Skeletal muscle satellite cell (primary cell): ENCODE data around the gene FLT1.

Experiments used
- H3K27me3 ChIP-seq: 2 replicates; pipeline ENCODE4 v1.7.0; 2013; ENCODE audit warnings: low read length; ENCODE audit not compliant: control insufficient read depth, insufficient read depth
- H3K36me3 ChIP-seq: 2 replicates; pipeline ENCODE4 v1.7.0; 2013; ENCODE audit warnings: mild to moderate bottlenecking, control low read depth, low read length; ENCODE audit not compliant: insufficient read depth
- H3K4me1 ChIP-seq: 2 replicates; pipeline ENCODE4 v1.7.0; 2013; ENCODE audit warnings: low read length; ENCODE audit not compliant: control insufficient read depth, insufficient read depth
- H3K4me2 ChIP-seq: 2 replicates; pipeline ENCODE4 v1.7.0; 2013; ENCODE audit warnings: mild to moderate bottlenecking, low read length
- H3K4me3 ChIP-seq: 2 replicates; pipeline ENCODE4 v1.7.0; 2013; ENCODE audit warnings: low read length
- H3K9ac ChIP-seq: 2 replicates; pipeline ENCODE4 v1.7.0; 2013; ENCODE audit warnings: mild to moderate bottlenecking, low read depth, low read length, moderate library complexity
- H3K9me3 ChIP-seq: replicated peaks from 2 replicates; pipeline ENCODE4 v1.7.0; 2013; ENCODE audit warnings: mild to moderate bottlenecking, control low read depth, low read length

FLT1 gene

DNA sequence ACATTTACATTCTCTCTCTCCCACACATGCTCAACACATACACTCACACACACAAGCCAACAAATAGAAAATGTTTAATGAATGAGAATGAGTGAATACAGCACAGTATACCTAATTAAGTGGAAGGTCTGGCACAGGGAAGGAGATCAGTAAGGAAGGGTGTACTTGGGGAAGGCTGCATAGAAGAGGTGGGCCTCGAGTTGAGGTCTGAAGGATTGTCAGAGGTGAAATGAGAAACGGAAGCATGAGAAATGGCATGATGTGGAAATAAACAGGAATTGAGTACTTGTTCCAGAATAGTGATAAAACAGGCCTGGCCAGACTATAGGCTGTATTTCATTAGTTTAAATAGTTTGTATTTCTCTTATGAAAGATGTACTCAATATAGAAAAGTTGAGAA, 136.2 kb downstream of the FLT1 start:
- no peak overlapping the region for H3K4me3 ChIP-seq
- H3K9me3 ChIP-seq, result no peaks in the 10 kb centered on the region
- no peaks in the 10 kb centered on the region for H3K36me3 ChIP-seq
- H3K9ac ChIP-seq, result no peak overlapping the region
- H3K27me3 ChIP-seq, result no peaks in the 10 kb centered on the region
- no peak overlapping the region for H3K4me2 ChIP-seq
- H3K4me1 ChIP-seq, result peaks cover 3% of the 10 kb centered on the region

- Histone ChIP-seq H3K4me3 (no peak overlapping the region), H3K27me3 (no peaks in the 10 kb centered on the region), H3K9ac (no peak overlapping the region), H3K4me1 (peaks cover 3% of the 10 kb centered on the region), H3K36me3 (no peaks in the 10 kb centered on the region), H3K9me3 (no peaks in the 10 kb centered on the region), H3K4me2 (no peak overlapping the region)
Measured at GRCh38 chr13:28357911-28358433, 137.0 kb downstream of the FLT1 start.

GRCh38 chr13:28357247-28357825, 137.6 kb downstream of the FLT1 start:
- H3K4me1 ChIP-seq, result peaks cover 3% of the 10 kb centered on the region
- H3K27me3 ChIP-seq, result no peaks in the 10 kb centered on the region
- H3K9ac ChIP-seq, result no peak overlapping the region
- no peaks in the 10 kb centered on the region for H3K9me3 ChIP-seq
- no peak overlapping the region for H3K4me2 ChIP-seq
- H3K4me3 ChIP-seq, result no peak overlapping the region
- no peaks in the 10 kb centered on the region for H3K36me3 ChIP-seq

- no peak overlapping the region for H3K9ac ChIP-seq
- no peaks in the 10 kb centered on the region for H3K36me3 ChIP-seq
- H3K4me3 ChIP-seq, result no peak overlapping the region
- H3K9me3 ChIP-seq, result no peaks in the 10 kb centered on the region
- H3K4me1 ChIP-seq, result peaks cover 3% of the 10 kb centered on the region
- no peak overlapping the region for H3K4me2 ChIP-seq
- H3K27me3 ChIP-seq, result no peaks in the 10 kb centered on the region
Measured at GRCh38 chr13:28356561-28357021, 138.3 kb downstream of the FLT1 start.

GRCh38 chr13:28355822-28356371, 139.0 kb downstream of the FLT1 start:
- no peak overlapping the region for H3K4me2 ChIP-seq
- H3K4me3 ChIP-seq, result no peak overlapping the region
- no peaks in the 10 kb centered on the region for H3K27me3 ChIP-seq
- no peak overlapping the region for H3K9ac ChIP-seq
- peaks cover 3% of the 10 kb centered on the region for H3K4me1 ChIP-seq
- H3K36me3 ChIP-seq, result no peaks in the 10 kb centered on the region
- H3K9me3 ChIP-seq, result no peaks in the 10 kb centered on the region

- H3K27me3 ChIP-seq, result peaks cover under 1% of the 10 kb centered on the region
- no peaks in the 10 kb centered on the region for H3K9me3 ChIP-seq
- H3K4me1 ChIP-seq, result peaks cover 3% of the 10 kb centered on the region
- H3K4me3 ChIP-seq, result no peak overlapping the region
- H3K36me3 ChIP-seq, result no peaks in the 10 kb centered on the region
- H3K4me2 ChIP-seq, result no peak overlapping the region
- no peak overlapping the region for H3K9ac ChIP-seq
Measured at GRCh38 chr13:28355046-28355821, 139.7 kb downstream of the FLT1 start.

DNA sequence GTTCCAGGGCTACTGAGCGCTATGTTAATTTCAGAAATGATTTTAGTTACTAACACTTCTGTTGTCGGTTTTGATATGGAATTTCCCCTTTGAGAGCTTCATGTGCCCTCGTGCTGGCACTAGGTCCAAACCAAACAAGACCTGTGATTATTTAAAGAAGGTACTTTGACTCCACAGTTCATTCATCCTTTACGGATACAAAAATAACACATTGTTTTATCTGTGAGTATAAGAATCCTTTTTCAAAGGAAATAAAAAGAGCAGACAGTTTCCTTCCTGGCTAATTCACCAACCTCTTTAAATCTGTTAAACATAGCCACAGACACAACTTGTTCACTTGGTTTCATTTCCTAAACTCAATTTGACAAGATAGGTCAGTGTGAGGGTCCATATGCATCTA, 141.2 kb downstream of the FLT1 start:
- Histone ChIP-seq H3K4me3 (no peak overlapping the region), H3K4me1 (peaks cover 3% of the 10 kb centered on the region), H3K9ac (no peak overlapping the region), H3K27me3 (peaks cover 4% of the 10 kb centered on the region), H3K9me3 (no peaks in the 10 kb centered on the region), H3K36me3 (no peaks in the 10 kb centered on the region), H3K4me2 (no peak overlapping the region)

DNA sequence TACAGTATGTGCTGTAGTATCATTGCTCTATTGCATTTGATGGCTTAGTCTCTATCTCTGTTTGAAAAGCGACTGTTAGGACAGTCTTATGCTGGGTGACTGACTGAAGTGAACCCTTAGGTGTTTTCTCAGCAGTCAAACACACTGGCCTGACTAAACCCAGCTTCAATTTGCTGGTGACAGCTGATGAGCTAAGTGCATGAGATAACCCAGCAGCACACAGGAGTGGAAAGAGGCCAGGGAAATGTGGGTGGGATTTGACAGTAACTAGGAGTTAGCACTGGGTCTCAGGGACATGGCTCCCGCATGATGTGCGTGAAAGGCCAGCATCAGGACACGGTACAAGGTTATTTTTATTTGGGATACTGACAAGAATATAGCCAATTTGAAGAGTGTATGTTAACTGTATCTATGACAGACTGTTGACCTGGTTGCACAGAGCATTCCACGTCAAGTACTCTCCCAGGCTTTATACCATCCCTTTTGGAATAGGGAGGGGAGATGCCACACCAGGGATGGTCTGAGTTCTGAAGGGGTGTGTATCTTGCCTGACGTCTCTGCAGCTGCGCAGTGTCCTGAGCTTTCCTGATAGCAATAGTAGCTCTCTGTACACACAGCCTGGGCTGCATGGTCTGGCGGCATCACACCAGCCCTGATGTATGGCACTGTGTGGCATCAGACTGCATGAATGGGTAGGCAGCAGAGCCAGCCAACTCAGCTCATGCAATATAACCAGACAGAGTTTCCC, 144.8 kb downstream of the FLT1 start:
- Histone ChIP-seq H3K4me1 (no peaks in the 10 kb centered on the region), H3K9me3 (no peaks in the 10 kb centered on the region), H3K27me3 (peaks cover 4% of the 10 kb centered on the region), H3K9ac (no peak overlapping the region), H3K4me3 (no peak overlapping the region), H3K36me3 (no peaks in the 10 kb centered on the region), H3K4me2 (no peak overlapping the region)

- Histone ChIP-seq H3K9me3 (no peaks in the 10 kb centered on the region), H3K4me3 (no peak overlapping the region), H3K4me2 (no peak overlapping the region), H3K9ac (no peak overlapping the region), H3K36me3 (no peaks in the 10 kb centered on the region), H3K4me1 (no peaks in the 10 kb centered on the region), H3K27me3 (peaks cover 4% of the 10 kb centered on the region)
Measured at GRCh38 chr13:28349371-28349770, 145.6 kb downstream of the FLT1 start.

DNA sequence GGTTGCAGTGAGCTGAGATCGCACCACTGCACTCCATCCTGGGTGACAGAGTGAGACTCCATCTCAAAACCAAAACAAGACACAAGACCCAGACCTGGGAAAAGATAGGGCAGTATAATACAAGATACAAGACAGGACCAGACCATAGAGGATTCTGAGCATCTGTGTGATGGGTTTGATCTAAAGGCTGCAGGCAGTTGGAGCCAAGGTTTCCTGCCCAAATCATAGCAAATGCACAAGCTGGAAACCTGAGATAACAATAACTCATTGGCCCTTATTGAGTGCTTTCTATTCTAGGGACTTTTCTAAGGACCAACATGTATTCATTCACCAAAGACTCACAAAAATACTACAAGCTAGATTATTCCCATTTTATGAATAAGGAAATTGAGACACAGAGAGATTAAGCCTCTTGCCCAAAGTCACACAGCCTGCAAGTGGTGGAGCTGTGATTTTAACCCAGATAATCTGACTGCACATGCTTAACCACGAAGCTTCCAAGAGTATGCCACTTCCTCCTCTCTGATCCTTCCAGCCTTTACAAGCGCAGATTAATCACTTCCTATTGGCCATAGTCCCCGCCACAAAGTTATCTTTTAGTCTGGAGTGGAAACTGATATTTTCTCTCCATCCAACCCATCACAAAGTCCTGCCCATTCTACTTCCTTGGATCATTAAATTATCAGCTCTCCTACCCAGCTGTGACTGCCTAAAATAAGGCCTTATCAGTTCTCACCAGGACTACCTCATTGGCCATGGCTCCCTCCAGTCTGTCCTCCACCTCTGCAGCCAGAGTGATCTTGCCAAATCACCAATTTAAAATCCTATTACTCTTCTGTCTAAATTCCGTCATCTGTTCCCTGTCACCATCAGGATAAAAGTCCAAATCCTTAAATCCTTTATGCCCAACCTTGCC, 147.2 kb downstream of the FLT1 start:
- H3K4me1 ChIP-seq, result no peaks in the 10 kb centered on the region
- H3K9ac ChIP-seq, result no peak overlapping the region

More for the DNA sequence above, 147.2 kb downstream of the FLT1 start:
- Histone ChIP-seq H3K27me3 (peaks cover 4% of the 10 kb centered on the region), H3K36me3 (no peaks in the 10 kb centered on the region), H3K9me3 (no peaks in the 10 kb centered on the region), H3K4me3 (no peak overlapping the region), H3K4me2 (no peak overlapping the region)
